Adrenal gland (tissue), 12 donors: ENCODE measurements around the gene ARL4A. TPM values are rescaled to one million over a fixed set of nuclear protein-coding genes. Genes with fewer than 3 reads are reported as not detected.

Source experiments
- DNase-seq, 7 donors: peaks; one replicate each; pipeline ENCODE4 v3.0.0-alpha.2; 2019 to 2020
- H3K27ac ChIP-seq, 5 donors: fragments of 200-600 bp; sonication (generic) in 4 of 5; 1 replicate in 3 of 5; 2 replicates in 2 of 5; pipeline versions ENCODE4 v1.5.1 to v1.8.0; 2016 to 2020; ENCODE audit warnings: mild to moderate bottlenecking in 1 of 5
- H3K27me3 ChIP-seq: fragments of 200-600 bp; 2 replicates; pipeline ENCODE4 v1.8.0; 2021
- H3K36me3 ChIP-seq, 2 donors: fragments of 200-600 bp; replicated peaks in 1 of 2; 1 replicate in 1 of 2; 2 replicates in 1 of 2; pipeline versions ENCODE4 v1.5.1 to v1.8.0; 2018 to 2022
- H3K4me1 ChIP-seq, 2 donors: fragments of 200-600 bp; replicated peaks in 1 of 2; 1 replicate in 1 of 2; 2 replicates in 1 of 2; pipeline versions ENCODE4 v1.5.1 to v1.8.0; 2018 to 2021
- H3K4me3 ChIP-seq, 4 donors: fragments of 200-600 bp; sonication (generic) in 3 of 4; one replicate each; pipeline ENCODE4 v1.5.1; 2016 to 2018
- H3K9me3 ChIP-seq, 3 donors: fragments of 200-600 bp; sonication (generic) in 1 of 3; replicated peaks in 1 of 3; 1 replicate in 2 of 3; 2 replicates in 1 of 3; pipeline versions ENCODE4 v1.5.1 to v1.8.0; 2016 to 2021
- POLR2A ChIP-seq, 2 donors: fragments of 450-650 bp; IDR thresholded peaks; one replicate each; pipeline ENCODE4 v1.6.1; 2017; ENCODE audit warnings: antibody characterized with exemption in 2 of 2, mild to moderate bottlenecking in 2 of 2, moderate library complexity in 1 of 2
- WGBS, 4 donors: extraction: QIAGEN DNeasy Blood & Tissue Kit in 2 of 4; methylation state at CpG; one replicate each; pipeline versions ENCODE4 v1.1.5 to v1.1.7; 2013 to 2017; 5-methylcytosine and 5-hydroxymethylcytosine counted together
- intact Hi-C, 2 donors: fragments of 100-400 bp; cut with DNase I; formaldehyde crosslinking; loops; one replicate each; pipeline versions ENCODE4 v1.14.1 to v1.15.0; 2022 to 2023
- polyA plus RNA-seq, 3 donors: library from polyadenylated mRNA; stranded (reverse); fragments of 200-250 nt in 2 of 3; fragments of 350-450 nt in 1 of 3; fragmentation: Illumina TruSeq in 1 of 3; extraction: RNeasy Lipid Tissue Mini Kit (QIAGEN cat#74804) in 1 of 3; gene quantifications; one replicate each; pipeline ENCODE4 v1.2.3, GENCODE V29; 2013 to 2014
- total RNA-seq, 9 donors: library from RNA; depleted of rRNA in 4 of 9; stranded (reverse); fragments of >200 nt in 4 of 9; fragments of 120-200 nt in 1 of 9; fragmentation: NEBNext Ultra II Directional in 1 of 9; extraction: Animal tissue kit (Norgen Biotek cat#: 25700) in 1 of 9; gene quantifications; one replicate each; pipeline versions ENCODE4 v1.1.0 to v1.2.4, GENCODE V29; 2013 to 2023
- TF ChIP-seq, protein P1 (sequence below), 6 experiments: fragments of 450-650 bp in 4 of 6; fragments of 200-600 bp in 2 of 6; sonication (generic) in 1 of 6; IDR thresholded peaks; 1 replicate in 5 of 6; 2 replicates in 1 of 6; pipeline versions ENCODE4 v1.5.1 to v1.8.0; 2016 to 2021; ENCODE audit warnings: antibody characterized with exemption in 6 of 6, mild to moderate bottlenecking in 2 of 6, moderate library complexity in 1 of 6
- donor health status: healthy with polysubstance abuse.
- donor health status: Bipolar disorder and iron deficiency.
- donor health status: DM: yes; HTN: yes; CAD: no.
- donor health status: DM: no; HTN: no; CAD: no.
- donor health status: DM: no; HTN: no; CAD: no.
- donor health status: DM: yes; HTN: yes; CAD: no.

Gene ARL4A
- total and polyA plus RNA-seq, 12 donors = 7.7 to 27.8 (median 10.1) TPM

DNA sequence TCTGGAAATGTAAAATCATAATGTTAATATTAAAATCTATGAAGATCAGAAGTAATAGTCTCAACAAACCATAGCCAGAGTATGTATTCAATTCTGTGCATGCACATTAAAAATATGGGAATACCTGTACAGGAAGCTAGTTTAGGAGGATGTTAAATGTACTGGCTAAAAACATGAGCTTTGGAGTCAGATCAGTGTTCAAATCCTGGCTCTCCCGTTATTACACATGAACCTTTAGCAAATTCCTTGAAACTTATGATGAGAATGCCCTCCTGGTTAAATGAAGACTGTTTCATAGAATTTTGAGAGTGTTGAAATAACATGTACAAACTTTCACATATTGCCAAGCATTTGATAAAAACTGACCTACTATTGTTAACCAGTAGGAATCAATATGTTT, 4.6 kb downstream of the ARL4A start:
- Histone ChIP-seq H3K27me3 (no peaks in the 10 kb centered on the region), H3K36me3 (no peaks in the 10 kb centered on the region), H3K9me3 (no peaks in the 10 kb centered on the region), H3K4me3 (no peak overlapping the region), H3K4me1 (no peaks in the 10 kb centered on the region), H3K27ac (no peak overlapping the region)
- 80 to 96% (median 93%) methylated on average over 1 of the region's 1 CpG for WGBS, 4 donors
- no peak for TF ChIP-seq POLR2A (IDR thresholded peaks at IDR 0.05)
- TF ChIP-seq, protein P1, sequence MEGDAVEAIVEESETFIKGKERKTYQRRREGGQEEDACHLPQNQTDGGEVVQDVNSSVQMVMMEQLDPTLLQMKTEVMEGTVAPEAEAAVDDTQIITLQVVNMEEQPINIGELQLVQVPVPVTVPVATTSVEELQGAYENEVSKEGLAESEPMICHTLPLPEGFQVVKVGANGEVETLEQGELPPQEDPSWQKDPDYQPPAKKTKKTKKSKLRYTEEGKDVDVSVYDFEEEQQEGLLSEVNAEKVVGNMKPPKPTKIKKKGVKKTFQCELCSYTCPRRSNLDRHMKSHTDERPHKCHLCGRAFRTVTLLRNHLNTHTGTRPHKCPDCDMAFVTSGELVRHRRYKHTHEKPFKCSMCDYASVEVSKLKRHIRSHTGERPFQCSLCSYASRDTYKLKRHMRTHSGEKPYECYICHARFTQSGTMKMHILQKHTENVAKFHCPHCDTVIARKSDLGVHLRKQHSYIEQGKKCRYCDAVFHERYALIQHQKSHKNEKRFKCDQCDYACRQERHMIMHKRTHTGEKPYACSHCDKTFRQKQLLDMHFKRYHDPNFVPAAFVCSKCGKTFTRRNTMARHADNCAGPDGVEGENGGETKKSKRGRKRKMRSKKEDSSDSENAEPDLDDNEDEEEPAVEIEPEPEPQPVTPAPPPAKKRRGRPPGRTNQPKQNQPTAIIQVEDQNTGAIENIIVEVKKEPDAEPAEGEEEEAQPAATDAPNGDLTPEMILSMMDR (IDR thresholded peaks at IDR 0.05) = no peak
- intact Hi-C loops = no loop called here
- no peak for DNase-seq

DNA sequence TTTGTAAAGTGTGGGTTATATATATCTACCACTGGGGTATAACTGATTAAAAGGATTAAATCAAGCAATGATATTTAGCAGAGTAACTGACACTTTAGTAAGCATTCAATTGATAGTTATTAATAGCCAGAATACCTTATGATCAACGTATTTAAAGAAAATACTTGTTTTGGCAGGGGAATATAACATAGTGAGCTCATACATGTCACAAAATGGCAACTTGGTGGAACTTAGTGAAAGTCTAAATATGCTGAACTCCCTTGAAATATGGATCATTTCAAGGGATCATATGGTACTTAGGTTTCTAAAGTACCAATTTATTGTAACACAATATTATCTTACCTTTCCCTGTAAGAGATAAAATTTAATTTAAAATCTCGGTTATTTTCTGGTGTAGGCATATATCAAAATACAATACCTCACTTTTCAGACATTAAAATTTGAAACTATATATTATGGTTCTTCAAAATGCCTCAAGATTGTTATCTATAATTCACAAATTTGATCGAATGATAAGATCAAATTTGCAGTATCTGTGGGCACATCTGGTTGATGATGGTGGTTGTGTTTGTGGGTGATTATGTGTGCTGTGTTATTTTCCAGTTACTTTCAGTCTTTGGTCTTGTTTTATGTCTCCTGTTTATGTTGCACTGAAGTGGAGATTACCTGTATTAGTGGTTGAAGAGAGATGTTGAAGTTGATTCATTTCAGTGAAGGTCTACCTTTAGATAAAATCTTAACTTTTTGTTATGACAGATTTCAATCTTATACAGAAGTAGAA, 5.2 kb downstream of the ARL4A start:
- no peak overlapping the region for H3K27ac ChIP-seq
- no peaks in the 10 kb centered on the region for H3K9me3 ChIP-seq
- H3K27me3 ChIP-seq = no peaks in the 10 kb centered on the region
- TF ChIP-seq, protein P1 (IDR thresholded peaks at IDR 0.05) = no peak
- H3K36me3 ChIP-seq = no peaks in the 10 kb centered on the region
- H3K4me1 ChIP-seq = no peaks in the 10 kb centered on the region
- no peak overlapping the region for H3K4me3 ChIP-seq
- intact Hi-C loops = no loop called here
- 30 to 85% (median 51%) methylated on average over 3 of the region's 3 CpGs for WGBS, 4 donors
- DNase-seq = no peak

DNA sequence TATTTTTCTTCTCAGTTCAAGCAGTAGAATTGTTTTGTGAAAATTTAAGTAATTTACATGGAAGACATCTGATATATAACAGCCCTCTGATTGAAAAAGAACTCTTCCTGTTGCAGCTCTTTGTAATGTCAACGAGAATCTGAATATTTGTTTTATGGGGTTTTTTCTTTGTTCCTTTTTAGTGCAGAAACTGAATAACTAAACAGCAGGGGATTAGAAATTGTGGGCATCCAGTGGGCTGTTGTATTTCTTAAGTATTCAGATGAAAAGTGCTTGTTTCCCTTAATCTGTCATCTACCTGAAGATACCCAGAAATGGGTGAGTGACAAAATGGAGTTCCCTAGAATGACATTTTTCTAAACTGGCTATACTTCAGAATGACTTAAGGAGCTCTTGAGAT, 7.4 kb downstream of the ARL4A start:
- H3K36me3 ChIP-seq = no peaks in the 10 kb centered on the region
- H3K4me3 ChIP-seq = no peak overlapping the region
- H3K27me3 ChIP-seq = no peaks in the 10 kb centered on the region
- intact Hi-C loops = no loop called here
- WGBS, 4 donors = 49 to 93% (median 82%) methylated on average over 1 of the region's 1 CpG
- H3K27ac ChIP-seq = no peak overlapping the region
- no peaks in the 10 kb centered on the region for H3K4me1 ChIP-seq
- DNase-seq = no peak
- no peaks in the 10 kb centered on the region for H3K9me3 ChIP-seq
- TF ChIP-seq, protein P1 (IDR thresholded peaks at IDR 0.05) = no peak
- TF ChIP-seq POLR2A (IDR thresholded peaks at IDR 0.05) = no peak

- Histone ChIP-seq H3K27ac (no peak overlapping the region), H3K27me3 (no peaks in the 10 kb centered on the region), H3K9me3 (no peaks in the 10 kb centered on the region), H3K4me1 (no peaks in the 10 kb centered on the region), H3K4me3 (no peak overlapping the region), H3K36me3 (no peaks in the 10 kb centered on the region)
- TF ChIP-seq, protein P1 (IDR thresholded peaks at IDR 0.05) = no peak
- no peak for TF ChIP-seq POLR2A (IDR thresholded peaks at IDR 0.05)
- intact Hi-C loops = no loop called here
- no peak for DNase-seq
- WGBS, 4 donors = 78 to 86% (median 84%) methylated on average over 1 of the region's 1 CpG
Observed at GRCh38 chr7:12695965-12696364, 8.5 kb downstream of the ARL4A start.
